Spleen (tissue), 11 donors: ENCODE data around the gene LAMA5. TPM values are rescaled to one million over a fixed set of nuclear protein-coding genes. Genes with fewer than 3 reads are reported as not detected.

Experiments
- DNase-seq: peaks from one replicate; pipeline ENCODE4 v3.0.0-alpha.2; 2020
- H3K27ac ChIP-seq, 8 donors: fragments of 200-600 bp; sonication (generic) in 7 of 8; 1 replicate in 4 of 8; 2 replicates in 4 of 8; pipeline versions ENCODE4 v1.5.0 to v1.8.0; 2016 to 2021; ENCODE audit warnings: inconsistent platforms in 4 of 8, mild to moderate bottlenecking in 4 of 8, moderate library complexity in 1 of 8
- H3K27me3 ChIP-seq, 7 donors: fragments of 200-600 bp; sonication (generic) in 6 of 7; replicated peaks in 1 of 7; 1 replicate in 4 of 7; 2 replicates in 3 of 7; pipeline versions ENCODE4 v1.5.0 to v1.8.0; 2016 to 2021; ENCODE audit warnings: inconsistent platforms in 3 of 7, mild to moderate bottlenecking in 1 of 7
- H3K36me3 ChIP-seq, 6 donors: fragments of 200-600 bp; sonication (generic) in 5 of 6; 1 replicate in 4 of 6; 2 replicates in 2 of 6; pipeline versions ENCODE4 v1.5.0 to v1.8.0; 2016 to 2021; ENCODE audit warnings: inconsistent platforms in 2 of 6
- H3K4me1 ChIP-seq, 6 donors: fragments of 200-600 bp; sonication (generic) in 5 of 6; 1 replicate in 3 of 6; 2 replicates in 3 of 6; pipeline versions ENCODE4 v1.5.0 to v1.8.0; 2016 to 2021; ENCODE audit warnings: inconsistent platforms in 3 of 6
- H3K4me3 ChIP-seq, 8 donors: fragments of 200-600 bp; sonication (generic) in 7 of 8; 1 replicate in 4 of 8; 2 replicates in 4 of 8; pipeline versions ENCODE4 v1.5.0 to v1.8.0; 2016 to 2021; ENCODE audit warnings: inconsistent platforms in 4 of 8, mild to moderate bottlenecking in 4 of 8, moderate library complexity in 2 of 8
- H3K9me3 ChIP-seq, 8 donors: fragments of 200-600 bp; sonication (generic) in 7 of 8; 1 replicate in 4 of 8; 2 replicates in 4 of 8; pipeline versions ENCODE4 v1.5.0 to v1.8.0; 2016 to 2021; ENCODE audit warnings: inconsistent platforms in 4 of 8
- POLR2A ChIP-seq, 3 donors: fragments of 450-650 bp; IDR thresholded peaks; one replicate each; pipeline ENCODE4 v1.5.1; 2017; ENCODE audit warnings: antibody characterized with exemption in 3 of 3, mild to moderate bottlenecking in 1 of 3
- POLR2AphosphoS5 ChIP-seq, 3 donors: sonication (generic); formaldehyde crosslinking; IDR thresholded peaks; one replicate each; pipeline ENCODE4 v1.5.1; 2017; ENCODE audit warnings: antibody characterized with exemption in 3 of 3
- WGBS, 5 donors: extraction: QIAGEN DNeasy Blood & Tissue Kit in 3 of 5; methylation state at CpG; one replicate each; pipeline versions ENCODE4 v1.1.5 to v1.1.7; 2013 to 2018; 5-methylcytosine and 5-hydroxymethylcytosine counted together
- intact Hi-C: fragments of 100-400 bp; cut with DNase I; formaldehyde crosslinking; loops from one replicate; pipeline ENCODE4 v1.15.0; 2023; ENCODE audit warnings: low total_unique reads
- polyA plus RNA-seq, 3 donors: library from polyadenylated mRNA; stranded (reverse); fragments of 200-250 nt; gene quantifications; one replicate each; pipeline ENCODE4 v1.2.1, GENCODE V29; 2013
- total RNA-seq, 7 donors: library from RNA; depleted of rRNA in 3 of 7; stranded (reverse); fragments of >200 nt in 3 of 7; fragmentation: NEBNext Ultra II Directional in 4 of 7; extraction: Animal tissue kit (Norgen Biotek cat#: 25700) in 4 of 7; gene quantifications; one replicate each; pipeline versions ENCODE4 v1.1.0 to v1.2.1, GENCODE V29; 2016 to 2021
- TF ChIP-seq, protein P1 (sequence below), 11 experiments: fragments of 200-600 bp in 7 of 11; fragments of 450-650 bp in 4 of 11; sonication (generic) in 4 of 11; IDR thresholded peaks in 8 of 11; conservative IDR thresholded peaks in 3 of 11; 1 replicate in 7 of 11; 2 replicates in 4 of 11; pipeline versions ENCODE4 v1.4.0 to v1.8.0; 2016 to 2021; ENCODE audit warnings: antibody characterized with exemption in 11 of 11, inconsistent platforms in 4 of 11, mild to moderate bottlenecking in 1 of 11
- donor health status: healthy with polysubstance abuse.
- donor health status: DM: no; HTN: no; CAD: no; lungs with moderate emphysema.
- donor health status: DM: no; HTN: no; CAD: no.
- donor health status: Bipolar disorder and iron deficiency.
- donor health status: healthy.
- donor health status: DM: no; HTN: no; CAD: no.
- donor health status: DM: yes; HTN: yes; CAD: no.

Gene LAMA5
- total and polyA plus RNA-seq, 10 donors: 46.5 to 266 (median 115) TPM

GRCh38 chr20:62368392-62368975 lies 1.4 kb upstream of the LAMA5 start:
- H3K36me3 ChIP-seq: no peaks in the 10 kb centered on the region
- H3K27ac ChIP-seq: peak overlapping the region in 4 of 8 donors; percentile 59 to 86 (median 82)
- WGBS, 5 donors: 5 to 10% (median 8%) methylated on average over 13 to 15 of the region's 15 CpGs
- intact Hi-C loops: no loop called here
- TF ChIP-seq, protein P1, sequence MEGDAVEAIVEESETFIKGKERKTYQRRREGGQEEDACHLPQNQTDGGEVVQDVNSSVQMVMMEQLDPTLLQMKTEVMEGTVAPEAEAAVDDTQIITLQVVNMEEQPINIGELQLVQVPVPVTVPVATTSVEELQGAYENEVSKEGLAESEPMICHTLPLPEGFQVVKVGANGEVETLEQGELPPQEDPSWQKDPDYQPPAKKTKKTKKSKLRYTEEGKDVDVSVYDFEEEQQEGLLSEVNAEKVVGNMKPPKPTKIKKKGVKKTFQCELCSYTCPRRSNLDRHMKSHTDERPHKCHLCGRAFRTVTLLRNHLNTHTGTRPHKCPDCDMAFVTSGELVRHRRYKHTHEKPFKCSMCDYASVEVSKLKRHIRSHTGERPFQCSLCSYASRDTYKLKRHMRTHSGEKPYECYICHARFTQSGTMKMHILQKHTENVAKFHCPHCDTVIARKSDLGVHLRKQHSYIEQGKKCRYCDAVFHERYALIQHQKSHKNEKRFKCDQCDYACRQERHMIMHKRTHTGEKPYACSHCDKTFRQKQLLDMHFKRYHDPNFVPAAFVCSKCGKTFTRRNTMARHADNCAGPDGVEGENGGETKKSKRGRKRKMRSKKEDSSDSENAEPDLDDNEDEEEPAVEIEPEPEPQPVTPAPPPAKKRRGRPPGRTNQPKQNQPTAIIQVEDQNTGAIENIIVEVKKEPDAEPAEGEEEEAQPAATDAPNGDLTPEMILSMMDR (IDR thresholded peaks at IDR 0.05 in 8 of 11, conservative IDR thresholded peaks at IDR 0.05 in 3 of 11): no peak
- TF ChIP-seq POLR2A (IDR thresholded peaks at IDR 0.05) (no peak), POLR2AphosphoS5 (IDR thresholded peaks at IDR 0.05) (no peak)
- no peak for DNase-seq
- peaks cover 0 to 79% (median 32%) of the 10 kb centered on the region in 7 donors for H3K27me3 ChIP-seq
- peak overlapping the region in 6 of 8 donors; percentile 58 to 90 (median 66) for H3K4me3 ChIP-seq
- H3K4me1 ChIP-seq: peaks cover 13 to 67% (median 53%) of the 10 kb centered on the region in 6 donors
- no peaks in the 10 kb centered on the region for H3K9me3 ChIP-seq

DNA sequence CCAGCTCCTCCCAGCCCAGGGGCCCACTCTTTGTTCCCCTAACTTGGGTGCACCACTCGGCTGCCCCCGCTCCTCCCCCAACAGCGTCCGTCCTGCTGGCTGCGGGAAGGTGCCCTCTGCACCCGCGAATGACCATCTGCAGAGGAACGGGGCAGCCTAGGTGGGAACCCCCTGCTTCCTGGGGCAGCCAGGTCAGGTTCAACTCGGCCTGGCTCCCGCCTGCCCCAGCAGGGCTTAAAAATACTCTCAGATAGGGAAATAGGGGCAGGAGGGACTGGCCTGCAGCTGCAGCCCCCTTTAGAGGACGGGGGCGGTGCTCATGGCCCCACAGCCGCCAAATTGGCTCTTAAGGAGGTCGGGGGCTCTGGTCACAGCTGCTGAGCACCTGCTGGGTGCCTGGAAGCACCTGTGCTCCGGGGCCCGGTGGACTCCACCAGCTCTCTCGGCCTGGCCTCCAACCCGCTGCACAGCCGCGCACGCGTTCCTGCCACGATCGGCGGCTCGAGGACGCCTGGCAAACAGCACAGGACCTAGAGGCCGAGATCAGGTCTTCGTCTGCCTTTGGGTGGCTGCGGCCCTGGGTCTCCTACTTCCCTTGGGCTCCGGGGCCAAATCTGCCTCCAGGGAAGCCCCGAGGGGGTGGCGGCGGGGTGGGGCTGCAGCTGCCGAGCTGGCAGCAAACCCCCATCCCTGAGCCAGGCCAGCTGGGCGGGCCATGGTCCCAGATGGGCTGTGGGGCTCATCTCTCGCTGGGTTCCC lies 700 bp upstream of the LAMA5 start:
- Histone ChIP-seq H3K9me3 (no peaks in the 10 kb centered on the region), H3K27me3 (peaks cover 0 to 79% (median 32%) of the 10 kb centered on the region in 7 donors), H3K4me1 (peaks cover 13 to 74% (median 56%) of the 10 kb centered on the region in 6 donors), H3K27ac (peak overlapping the region in 7 of 8 donors; percentile 36 to 86 (median 74)), H3K36me3 (no peaks in the 10 kb centered on the region), H3K4me3 (peak overlapping the region; percentile 58 to 90 (median 64))
- no peak for DNase-seq
- TF ChIP-seq POLR2AphosphoS5 (IDR thresholded peaks at IDR 0.05) (peak in 2 of 3 donors; percentile 28 to 45), POLR2A (IDR thresholded peaks at IDR 0.05) (no peak)
- intact Hi-C loops: no loop called here
- 3 to 5% (median 3%) methylated on average over 14 to 37 of the region's 37 CpGs for WGBS, 5 donors

GRCh38 chr20:62366370-62367135 lies 559 bp downstream of the LAMA5 start:
- DNase-seq: no peak
- Histone ChIP-seq H3K9me3 (no peaks in the 10 kb centered on the region), H3K27me3 (peaks cover 0 to 67% (median 32%) of the 10 kb centered on the region in 7 donors), H3K4me3 (peak overlapping the region; percentile 58 to 90 (median 64)), H3K36me3 (peaks cover 0 to 10% (median 0%) of the 10 kb centered on the region in 6 donors), H3K27ac (peak overlapping the region; percentile 49 to 86 (median 73)), H3K4me1 (peaks cover 13 to 86% (median 62%) of the 10 kb centered on the region in 6 donors)
- TF ChIP-seq POLR2A (IDR thresholded peaks at IDR 0.05): no peak
- peak in 1 of 3 donors; percentile 10 for TF ChIP-seq POLR2AphosphoS5 (IDR thresholded peaks at IDR 0.05)
- intact Hi-C loops: no loop called here
- 1 to 3% (median 2%) methylated on average over 21 to 72 of the region's 72 CpGs for WGBS, 5 donors

DNA sequence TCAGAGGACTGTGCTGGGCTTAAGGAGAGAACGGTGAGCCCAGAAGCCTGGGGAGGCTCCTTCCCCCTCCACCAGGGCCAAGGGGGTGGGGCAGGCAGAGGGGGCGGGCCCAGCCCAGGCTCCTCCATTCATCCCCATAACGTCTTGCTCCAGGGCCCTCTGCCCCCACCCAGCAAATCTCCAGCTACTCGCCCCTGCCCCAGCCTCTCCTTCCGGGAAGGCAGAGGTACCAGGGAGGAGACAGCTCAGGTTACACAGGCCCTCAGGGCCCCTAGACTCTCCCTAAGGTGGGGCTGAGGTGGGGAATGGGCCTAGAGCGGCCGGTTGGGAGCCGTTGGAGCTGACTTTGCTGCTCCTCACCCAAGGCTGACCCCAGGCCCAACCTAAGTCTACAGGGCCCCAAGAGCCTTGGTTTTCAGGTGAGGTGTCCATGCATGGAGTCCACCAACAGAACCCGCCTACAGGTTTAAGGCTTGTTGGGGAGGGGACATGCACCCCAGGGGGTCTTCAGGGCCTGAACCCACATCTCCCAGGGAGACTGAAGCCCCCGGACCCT lies 1.2 kb downstream of the LAMA5 start:
- Histone ChIP-seq H3K27me3 (peaks cover 0 to 60% (median 32%) of the 10 kb centered on the region in 7 donors), H3K27ac (peak overlapping the region; percentile 49 to 86 (median 73)), H3K36me3 (peaks cover 0 to 16% (median 0%) of the 10 kb centered on the region in 6 donors), H3K4me1 (peaks cover 13 to 93% (median 68%) of the 10 kb centered on the region in 6 donors), H3K9me3 (no peaks in the 10 kb centered on the region), H3K4me3 (peak overlapping the region; percentile 58 to 90 (median 64))
- TF ChIP-seq, protein P1 (IDR thresholded peaks at IDR 0.05 in 8 of 11, conservative IDR thresholded peaks at IDR 0.05 in 3 of 11): no peak
- no peak for TF ChIP-seq POLR2AphosphoS5 (IDR thresholded peaks at IDR 0.05)
- no peak for TF ChIP-seq POLR2A (IDR thresholded peaks at IDR 0.05)
- intact Hi-C loops: no loop called here
- DNase-seq: no peak
- WGBS, 5 donors: 29 to 52% (median 42%) methylated on average over 8 to 10 of the region's 10 CpGs
